GM12878 (cell line): ENCODE measurements around the gene TMEM86B. TPM values are rescaled to one million over a fixed set of nuclear protein-coding genes. Genes with fewer than 3 reads are reported as not detected.

Source experiments
- ATAC-seq: fragments of 200-7000 bp; cut with Tn5 transposase; 3 replicates; pipeline ENCODE4 v1.9.1; 2020; ENCODE audit warnings: mild to moderate bottlenecking, moderate library complexity
- BruUV-seq: library from RNA; stranded (reverse); fragments of 400-500 nt; replicated peaks from 2 replicates; lab custom pipeline; 2021; lab: Mats Ljungman, UMichigan
- CTCF ChIA-PET: fragments of 300-600 bp; sonication (Branson Sonifier 250); formaldehyde crosslinking; extraction: SDS; loops from one replicate; lab custom pipeline; 2021; ENCODE audit warnings: inconsistent platforms; lab: Yijun Ruan, JAX
- POLR2A ChIA-PET: fragments of 350-600 bp; formaldehyde crosslinking; extraction: SDS; loops from one replicate; lab custom pipeline; 2021; ENCODE audit warnings: inconsistent platforms; lab: Charles Lee
- RAD21 ChIA-PET: fragments of 300-600 bp; sonication (Branson Sonifier 250); formaldehyde crosslinking; loops from one replicate; lab custom pipeline; 2023; ENCODE audit warnings: antibody characterized with exemption; ENCODE audit not compliant: unreplicated experiment; lab: Charles Lee
- SMC1A ChIA-PET: fragments of 300-600 bp; sonication (Branson Sonifier 250); formaldehyde crosslinking; loops from one replicate; lab custom pipeline; 2023; ENCODE audit not compliant: unreplicated experiment, uncharacterized antibody; lab: Charles Lee
- DNase-seq: peaks from one replicate; pipeline ENCODE4 v3.0.0-alpha.2; 2011; ENCODE audit warnings: low read depth, low spot score
- FAIRE-seq: peaks from 3 replicates; lab custom pipeline; 2011; peaks lifted over from hg19 to GRCh38; lab: Jason Lieb, UNC
- H2AFZ ChIP-seq: 2 replicates; pipeline ENCODE4 v1.6.0; 2011; ENCODE audit warnings: low read depth, low read length, control low read depth; ENCODE audit not compliant: control insufficient read depth
- H3K27ac ChIP-seq: 2 replicates; pipeline ENCODE4 v1.5.1; 2011; ENCODE audit warnings: control low read depth; ENCODE audit not compliant: control insufficient read depth, insufficient read depth
- H3K27me3 ChIP-seq, 2 experiments: replicated peaks in 1 of 2; 2 replicates each; pipeline versions ENCODE4 v1.6.0 to v1.6.1; 2011; ENCODE audit warnings: low read length in 1 of 2; ENCODE audit not compliant: control insufficient read depth in 2 of 2, insufficient read depth in 2 of 2
- H3K36me3 ChIP-seq, 2 experiments: 2 replicates each; pipeline ENCODE4 v1.5.1; 2011; ENCODE audit warnings: low read length in 1 of 2; ENCODE audit not compliant: control insufficient read depth in 2 of 2, insufficient read depth in 2 of 2
- H3K4me1 ChIP-seq: 2 replicates; pipeline ENCODE4 v1.6.1; 2011; ENCODE audit warnings: mild to moderate bottlenecking, low read length, moderate library complexity, mixed read lengths; ENCODE audit not compliant: control insufficient read depth, insufficient read depth
- H3K4me2 ChIP-seq: 2 replicates; pipeline ENCODE4 v1.6.0; 2011; ENCODE audit warnings: control low read depth; ENCODE audit not compliant: control insufficient read depth, insufficient read depth
- H3K4me3 ChIP-seq: fragments of 200-600 bp; sonication (generic); 2 replicates; pipeline ENCODE4 v1.5.1; 2016
- H3K79me2 ChIP-seq: 2 replicates; pipeline ENCODE4 v1.6.0; 2011; ENCODE audit warnings: low read length; ENCODE audit not compliant: control insufficient read depth, insufficient read depth
- H3K9ac ChIP-seq: 2 replicates; pipeline ENCODE4 v1.8.0; 2011; ENCODE audit warnings: low read length, control low read depth, mixed read lengths; ENCODE audit not compliant: control insufficient read depth, insufficient read depth
- H3K9me3 ChIP-seq: replicated peaks from 3 replicates; pipeline ENCODE4 v1.5.1; 2011; ENCODE audit warnings: mild to moderate bottlenecking, low read length; ENCODE audit not compliant: control insufficient read depth, insufficient read depth
- H4K20me1 ChIP-seq: 2 replicates; pipeline ENCODE4 v1.6.0; 2011; ENCODE audit not compliant: control insufficient read depth, insufficient read depth
- E4F1 ChIP-seq: fragments of 450-650 bp; IDR thresholded peaks from 2 replicates; pipeline ENCODE4 v1.6.1; 2018; ENCODE audit warnings: borderline replicate concordance, mild to moderate bottlenecking; ENCODE audit not compliant: partially characterized antibody
- FOXK2 ChIP-seq: fragments of 450-650 bp; IDR thresholded peaks from 2 replicates; pipeline ENCODE4 v1.6.1; 2017; ENCODE audit warnings: mild to moderate bottlenecking, moderate library complexity
- GATAD2B ChIP-seq: fragments of 450-650 bp; conservative IDR thresholded peaks from 2 replicates; pipeline ENCODE4 v1.6.1; 2017; ENCODE audit warnings: low read depth, mild to moderate bottlenecking, moderate library complexity
- HDAC2 ChIP-seq: fragments of 200-600 bp; sonication (generic); IDR thresholded peaks from 2 replicates; pipeline ENCODE4 v1.6.1; 2017
- JUNB ChIP-seq: IDR thresholded peaks from 2 replicates; pipeline ENCODE4 v1.6.1; 2016; ENCODE audit warnings: antibody characterized with exemption, mild to moderate bottlenecking
- RCOR1 ChIP-seq: conservative IDR thresholded peaks from 2 replicates; pipeline ENCODE4 v1.6.1; 2012; ENCODE audit warnings: low read depth, low read length, improper control_type of control experiment
- WGBS: methylation state at CpG from one replicate; pipeline ENCODE4 v1.1.6; 2016; ENCODE audit warnings: low lambda C conversion rate; ENCODE audit not compliant: insufficient replicate concordance, insufficient coverage; ENCODE audit errors: missing lambda C conversion rate; 5-methylcytosine and 5-hydroxymethylcytosine counted together
- in situ Hi-C: fragments of 300-500 bp; cut with MboI; formaldehyde crosslinking; loops from 9 replicates; pipeline ENCODE4 v1.14.3; 2018; ENCODE audit warnings: mixed read lengths
- intact Hi-C: fragments of 100-400 bp; cut with micrococcal nuclease; formaldehyde crosslinking; loops from one replicate; pipeline ENCODE4 v1.14.2; 2022; ENCODE audit not compliant: unreplicated experiment
- polyA plus RNA-seq, 11 experiments: library from polyadenylated mRNA; depleted of rRNA in 4 of 11; unstranded in 6 of 11; stranded (reverse) in 5 of 11; fragments of >200 nt; fragmentation: Nextera tagmentation in 4 of 11; fragmentation: Illumina TruSeq in 1 of 11; extraction: Ambion mirVana in 4 of 11; extraction: Trizol in 1 of 11; gene quantifications; 1 replicate in 1 of 11; 2 replicates in 10 of 11; pipeline versions ENCODE4 v1.2.1 to v1.2.3, GENCODE V29; 2011 to 2016; ENCODE audit warnings: inconsistent platforms in 2 of 11, missing spikeins in 2 of 11, low read depth in 1 of 11
- total RNA-seq, 4 experiments: library from RNA; depleted of rRNA in 3 of 4; stranded (reverse); fragments of >200 nt in 3 of 4; fragmentation: Illumina TruSeq in 1 of 4; extraction: Trizol in 1 of 4; gene quantifications; 2 replicates each; pipeline versions ENCODE4 v1.2.1 to v1.2.3, GENCODE V29; 2013 to 2021

The TMEM86B gene
- total and polyA plus RNA-seq, 10 of the 15 experiments (the other 5 are each of a cell fraction or from before 2014, with no cell fraction given): 0.26 to 10.6 (median 1.8) TPM

GRCh38 chr19:55269299-55269698 lies 40.7 kb upstream of the TMEM86B start (continued):
- TF ChIP-seq E4F1: no peak
- no peak for TF ChIP-seq JUNB

GRCh38 chr19:55266840-55267239 lies 38.3 kb upstream of the TMEM86B start:
- SMC1A ChIA-PET: no interaction called here
- H3K4me2 ChIP-seq: no peak overlapping the region
- 90% methylated on average over 4 of the region's 4 CpGs for WGBS
- no peak overlapping the region for H2AFZ ChIP-seq
- no peak for TF ChIP-seq GATAD2B
- no peak for TF ChIP-seq RCOR1
- TF ChIP-seq HDAC2: no peak
- no peak for TF ChIP-seq FOXK2
- no peaks in the 10 kb centered on the region; the same call in 2 of the 3 replicates for H3K9me3 ChIP-seq
- CTCF ChIA-PET: no interaction called here
- no peak overlapping the region for H3K27ac ChIP-seq
- no peaks in the 10 kb centered on the region for H3K79me2 ChIP-seq
- no peak for DNase-seq
- H3K4me3 ChIP-seq: no peak overlapping the region
- intact Hi-C loops (no loop called here), in situ Hi-C loops (no loop called here)
- H3K27me3 ChIP-seq: no peaks in the 10 kb centered on the region
- no peak for FAIRE-seq
- H3K9ac ChIP-seq: no peak overlapping the region
- H3K4me1 ChIP-seq: no peaks in the 10 kb centered on the region
- POLR2A ChIA-PET: no interaction called here
- no TSS peak for BruUV-seq
- H3K36me3 ChIP-seq: no peaks in the 10 kb centered on the region; a peak in 1 of 4 replicates
- no peaks in the 10 kb centered on the region for H4K20me1 ChIP-seq
- ATAC-seq: no peak
- RAD21 ChIA-PET: no interaction called here
